ENCODE data around the gene TPST1.
"Not testable (repeated sequence)": the region's sequence is repeated elsewhere in the genome, so short reads cannot be mapped to it uniquely, and the experiment has no call there.

The TPST1 gene

DNA sequence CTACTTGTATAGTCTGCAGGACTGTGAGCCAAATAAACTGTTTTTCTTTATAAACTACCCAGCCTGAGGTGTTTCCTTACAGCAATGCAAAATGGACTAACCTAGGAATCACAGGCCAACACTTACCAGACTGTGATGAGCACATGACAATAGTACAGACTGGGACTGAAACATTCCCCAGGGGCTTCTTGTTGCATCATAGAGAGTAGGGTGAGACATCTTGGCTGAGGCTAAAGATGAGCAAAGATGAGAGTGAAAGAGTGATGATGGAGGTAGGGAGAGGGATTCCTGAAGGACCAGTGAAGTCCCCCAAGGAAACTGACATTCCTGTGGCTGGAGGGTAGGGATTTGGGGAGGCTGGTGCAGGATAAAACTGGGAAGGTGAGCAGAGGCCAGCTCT lies 194.4 kb downstream of the TPST1 start:
- ATAC-seq (ENCODE audit: low read depth) (no peak), DNase-seq (ENCODE audit: low spot score) (no peak)
- H3K27ac ChIP-seq (ENCODE audit: poor library complexity, severe bottlenecking) = no peak overlapping the region
- H3K36me3 ChIP-seq (ENCODE audit: low read depth) = peaks cover 3% of the 10 kb centered on the region; the same call in 1 of the 2 replicates
- H3K27me3 ChIP-seq (ENCODE audit: insufficient read depth, poor library complexity, severe bottlenecking) = no peaks in the 10 kb centered on the region
- H3K9me3 ChIP-seq (ENCODE audit: severe bottlenecking) = no peaks in the 10 kb centered on the region
- H3K4me3 ChIP-seq (ENCODE audit: severe bottlenecking) = no peak overlapping the region
- H3K4me1 ChIP-seq (ENCODE audit: insufficient read depth, poor library complexity, severe bottlenecking) = peaks cover 11% of the 10 kb centered on the region
- TF ChIP-seq, protein P1, sequence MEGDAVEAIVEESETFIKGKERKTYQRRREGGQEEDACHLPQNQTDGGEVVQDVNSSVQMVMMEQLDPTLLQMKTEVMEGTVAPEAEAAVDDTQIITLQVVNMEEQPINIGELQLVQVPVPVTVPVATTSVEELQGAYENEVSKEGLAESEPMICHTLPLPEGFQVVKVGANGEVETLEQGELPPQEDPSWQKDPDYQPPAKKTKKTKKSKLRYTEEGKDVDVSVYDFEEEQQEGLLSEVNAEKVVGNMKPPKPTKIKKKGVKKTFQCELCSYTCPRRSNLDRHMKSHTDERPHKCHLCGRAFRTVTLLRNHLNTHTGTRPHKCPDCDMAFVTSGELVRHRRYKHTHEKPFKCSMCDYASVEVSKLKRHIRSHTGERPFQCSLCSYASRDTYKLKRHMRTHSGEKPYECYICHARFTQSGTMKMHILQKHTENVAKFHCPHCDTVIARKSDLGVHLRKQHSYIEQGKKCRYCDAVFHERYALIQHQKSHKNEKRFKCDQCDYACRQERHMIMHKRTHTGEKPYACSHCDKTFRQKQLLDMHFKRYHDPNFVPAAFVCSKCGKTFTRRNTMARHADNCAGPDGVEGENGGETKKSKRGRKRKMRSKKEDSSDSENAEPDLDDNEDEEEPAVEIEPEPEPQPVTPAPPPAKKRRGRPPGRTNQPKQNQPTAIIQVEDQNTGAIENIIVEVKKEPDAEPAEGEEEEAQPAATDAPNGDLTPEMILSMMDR (IDR thresholded peaks at IDR 0.05; ENCODE audit: poor library complexity, severe bottlenecking) = no peak

DNA sequence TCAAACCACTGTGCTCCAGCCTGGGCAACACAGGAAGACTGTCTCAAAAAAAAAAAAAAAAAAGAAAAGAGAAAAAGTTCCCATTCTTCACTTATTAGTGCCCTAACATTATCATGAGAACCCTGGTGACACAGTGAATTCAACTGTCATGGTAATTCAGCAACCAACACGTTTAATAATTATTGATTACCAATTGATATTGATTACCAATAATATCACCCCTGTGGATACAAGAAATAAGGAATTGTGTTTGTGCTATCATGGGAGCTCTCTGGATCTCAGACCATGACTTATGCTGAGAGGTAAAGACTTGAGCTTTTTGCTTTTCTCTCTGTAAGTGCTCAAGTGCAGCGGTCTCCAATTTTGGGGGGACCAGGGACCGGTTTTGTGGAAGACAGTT lies 195.3 kb downstream of the TPST1 start:
- Histone ChIP-seq H3K27me3 (ENCODE audit: insufficient read depth, poor library complexity, severe bottlenecking) (no peaks in the 10 kb centered on the region), H3K27ac (ENCODE audit: poor library complexity, severe bottlenecking) (no peak overlapping the region), H3K4me1 (ENCODE audit: insufficient read depth, poor library complexity, severe bottlenecking) (peaks cover 9% of the 10 kb centered on the region), H3K4me3 (ENCODE audit: severe bottlenecking) (no peak overlapping the region), H3K9me3 (ENCODE audit: severe bottlenecking) (no peaks in the 10 kb centered on the region), H3K36me3 (ENCODE audit: low read depth) (peaks cover 3% of the 10 kb centered on the region; the same call in 1 of the 2 replicates)
- DNase-seq (ENCODE audit: low spot score) (no peak), ATAC-seq (ENCODE audit: low read depth) (no peak)
- TF ChIP-seq, protein P1 (IDR thresholded peaks at IDR 0.05; ENCODE audit: poor library complexity, severe bottlenecking) = no peak

DNA sequence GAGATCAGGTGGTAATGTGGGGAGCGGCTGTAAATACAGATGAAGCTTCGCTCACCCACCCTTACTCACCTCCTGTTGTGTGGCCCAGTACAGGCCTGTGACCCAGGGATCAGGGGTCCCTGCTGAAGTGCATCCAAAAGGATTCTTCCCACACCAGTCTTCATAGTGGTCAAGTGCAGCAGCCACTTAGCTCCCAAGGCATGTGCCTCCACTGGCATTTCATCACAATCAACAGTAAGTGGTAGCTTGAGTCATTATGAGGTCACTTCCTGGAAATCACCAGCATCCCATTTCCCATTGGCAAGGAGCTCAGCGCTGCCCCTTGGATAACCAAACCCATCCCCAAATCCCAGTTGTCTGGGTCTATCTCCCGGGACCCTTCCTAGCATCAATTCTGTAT lies 196.0 kb downstream of the TPST1 start:
- H3K4me3 ChIP-seq (ENCODE audit: severe bottlenecking); H3K27ac ChIP-seq (ENCODE audit: poor library complexity, severe bottlenecking); H3K36me3 ChIP-seq (ENCODE audit: low read depth); H3K4me1 ChIP-seq (ENCODE audit: insufficient read depth, poor library complexity, severe bottlenecking); ATAC-seq (ENCODE audit: low read depth); H3K9me3 ChIP-seq (ENCODE audit: severe bottlenecking); DNase-seq (ENCODE audit: low spot score); H3K27me3 ChIP-seq (ENCODE audit: insufficient read depth, poor library complexity, severe bottlenecking): not testable (repeated sequence)

DNA sequence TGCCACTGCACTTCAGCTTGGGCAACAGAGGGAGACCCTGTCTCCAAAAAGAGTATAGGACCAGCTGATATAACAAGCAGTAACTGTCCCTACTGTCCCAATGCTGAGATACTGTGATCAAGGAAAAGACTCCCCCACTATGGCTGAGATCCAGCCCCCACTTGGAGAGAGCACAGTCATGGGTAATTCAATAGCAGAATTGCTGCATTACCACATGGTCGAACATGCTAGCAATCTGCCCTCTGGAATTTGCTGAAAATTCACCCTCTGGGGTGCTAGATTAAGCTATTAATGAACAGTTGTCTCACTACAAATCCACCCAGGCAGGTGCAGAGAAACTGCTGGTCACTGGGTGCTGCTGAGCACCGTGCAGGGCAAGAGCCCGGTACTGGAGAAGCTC lies 196.8 kb downstream of the TPST1 start:
- not testable (repeated sequence) for H3K27ac ChIP-seq (ENCODE audit: poor library complexity, severe bottlenecking); DNase-seq (ENCODE audit: low spot score); H3K36me3 ChIP-seq (ENCODE audit: low read depth); ATAC-seq (ENCODE audit: low read depth); H3K27me3 ChIP-seq (ENCODE audit: insufficient read depth, poor library complexity, severe bottlenecking); H3K9me3 ChIP-seq (ENCODE audit: severe bottlenecking); H3K4me1 ChIP-seq (ENCODE audit: insufficient read depth, poor library complexity, severe bottlenecking); H3K4me3 ChIP-seq (ENCODE audit: severe bottlenecking)

DNA sequence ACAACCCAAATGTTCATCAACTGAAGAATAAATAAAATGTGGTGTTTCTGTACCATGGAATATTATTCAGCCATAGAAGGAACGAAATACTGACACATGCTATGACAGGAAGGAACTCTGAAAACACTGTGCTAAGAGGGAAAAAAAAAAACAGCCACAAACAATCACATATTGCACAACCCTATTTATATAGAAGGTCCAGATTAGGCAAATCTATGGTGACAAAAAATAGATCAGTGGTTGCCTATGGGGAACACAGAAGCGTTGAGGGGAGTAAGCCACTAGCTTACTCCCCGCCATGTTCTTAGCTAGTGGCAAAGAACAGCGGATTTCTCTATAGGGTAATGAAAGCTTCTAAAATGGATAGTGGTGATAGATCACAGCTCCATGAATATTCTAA lies 198.4 kb downstream of the TPST1 start:
- Histone ChIP-seq H3K36me3 (ENCODE audit: low read depth) (peaks cover 3% of the 10 kb centered on the region; the same call in 1 of the 2 replicates), H3K4me1 (ENCODE audit: insufficient read depth, poor library complexity, severe bottlenecking) (no peaks in the 10 kb centered on the region), H3K4me3 (ENCODE audit: severe bottlenecking) (no peak overlapping the region), H3K9me3 (ENCODE audit: severe bottlenecking) (no peaks in the 10 kb centered on the region), H3K27ac (ENCODE audit: poor library complexity, severe bottlenecking) (no peak overlapping the region), H3K27me3 (ENCODE audit: insufficient read depth, poor library complexity, severe bottlenecking) (peaks cover 2% of the 10 kb centered on the region)
- no peak for ATAC-seq (ENCODE audit: low read depth)
- DNase-seq (ENCODE audit: low spot score) = no peak
- TF ChIP-seq, protein P1 (IDR thresholded peaks at IDR 0.05; ENCODE audit: poor library complexity, severe bottlenecking) = no peak

DNA sequence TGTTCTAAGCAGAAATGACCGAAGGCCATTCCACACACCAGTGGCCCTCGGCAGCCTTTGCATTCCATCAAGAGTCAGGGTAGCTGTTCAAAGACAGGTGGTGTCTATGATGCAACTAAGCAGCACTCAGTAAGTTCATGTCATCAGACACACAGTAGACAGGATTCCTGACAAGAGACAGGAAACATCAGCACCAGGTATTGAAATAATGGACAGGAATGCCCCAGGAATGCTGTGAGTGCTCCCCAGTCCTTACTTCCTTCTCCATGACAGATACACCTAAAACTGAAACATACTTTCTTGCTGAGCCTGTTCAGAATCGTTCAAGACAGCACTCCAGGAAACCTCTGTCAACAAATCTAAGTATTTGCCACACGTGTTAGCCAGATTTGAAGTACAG lies 204.4 kb downstream of the TPST1 start:
- Histone ChIP-seq H3K27me3 (ENCODE audit: insufficient read depth, poor library complexity, severe bottlenecking) (peaks cover 2% of the 10 kb centered on the region), H3K4me3 (ENCODE audit: severe bottlenecking) (no peak overlapping the region), H3K27ac (ENCODE audit: poor library complexity, severe bottlenecking) (peak overlapping the region; percentile 22), H3K36me3 (ENCODE audit: low read depth) (peaks cover 4% of the 10 kb centered on the region; the same call in 1 of the 2 replicates), H3K4me1 (ENCODE audit: insufficient read depth, poor library complexity, severe bottlenecking) (no peaks in the 10 kb centered on the region), H3K9me3 (ENCODE audit: severe bottlenecking) (no peaks in the 10 kb centered on the region)
- peak; percentile 63 for ATAC-seq (ENCODE audit: low read depth)
- no peak for DNase-seq (ENCODE audit: low spot score)
- TF ChIP-seq, protein P1 (IDR thresholded peaks at IDR 0.05; ENCODE audit: poor library complexity, severe bottlenecking) = no peak

Data from RWPE2 (cell line).